IPS DF 19.7 (cell line): ENCODE results near the gene SEMA4B.
"Not testable (repeated sequence)": the region's sequence is repeated elsewhere in the genome, so short reads cannot be mapped to it uniquely, and the experiment has no call there.

Source experiments
- DNase-seq: peaks from one replicate; pipeline ENCODE4 v3.0.0-alpha.2; 2013; ENCODE audit warnings: low read depth, low spot score

The SEMA4B gene

DNA sequence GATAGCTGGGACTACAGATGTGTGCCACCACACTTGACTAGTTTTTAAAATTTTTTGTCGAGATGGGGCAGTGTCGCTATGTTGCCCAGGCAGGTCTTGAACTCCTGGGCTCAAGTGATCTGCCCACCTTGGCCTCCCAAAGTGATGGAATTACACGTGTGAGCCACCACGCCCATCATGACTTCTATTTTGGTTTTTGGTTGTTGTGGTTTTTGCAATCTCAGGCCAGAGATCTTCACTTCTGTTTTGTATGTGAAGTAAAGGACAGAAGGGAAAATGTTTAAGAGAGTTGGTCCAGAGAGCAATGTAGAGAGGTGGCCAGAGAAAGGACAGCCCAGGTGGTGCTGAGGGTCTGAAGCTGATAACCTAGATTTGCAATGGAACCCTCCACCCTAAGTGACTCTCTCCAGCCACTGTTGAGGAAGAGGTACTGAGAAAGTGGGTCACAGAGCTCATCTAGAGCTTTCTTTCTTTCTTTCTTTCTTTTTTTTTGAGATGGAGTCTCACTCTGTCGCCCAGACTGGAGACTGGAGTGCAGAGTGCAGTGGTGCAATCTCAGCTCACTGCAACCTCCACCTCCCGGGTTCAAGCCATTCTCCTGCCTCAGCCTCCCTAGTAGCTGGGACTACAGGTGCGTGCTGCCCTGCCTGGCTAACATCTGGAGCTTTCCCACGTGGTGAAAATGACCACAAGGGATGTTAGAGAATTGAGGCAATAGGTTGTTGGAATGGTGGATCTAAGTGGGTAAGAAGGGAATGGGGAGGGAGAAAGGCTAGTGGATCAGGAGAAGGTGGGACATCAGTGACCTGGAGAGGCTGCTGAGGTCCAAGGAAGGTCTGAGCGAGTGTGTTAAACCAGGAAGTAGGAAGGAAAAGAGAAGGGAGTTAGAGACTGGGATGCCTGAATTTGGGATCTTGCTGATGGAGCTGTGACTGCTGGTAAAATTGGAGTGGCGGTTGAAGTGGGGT, 22.4 kb upstream of the SEMA4B start:
- DNase-seq = no peak

DNA sequence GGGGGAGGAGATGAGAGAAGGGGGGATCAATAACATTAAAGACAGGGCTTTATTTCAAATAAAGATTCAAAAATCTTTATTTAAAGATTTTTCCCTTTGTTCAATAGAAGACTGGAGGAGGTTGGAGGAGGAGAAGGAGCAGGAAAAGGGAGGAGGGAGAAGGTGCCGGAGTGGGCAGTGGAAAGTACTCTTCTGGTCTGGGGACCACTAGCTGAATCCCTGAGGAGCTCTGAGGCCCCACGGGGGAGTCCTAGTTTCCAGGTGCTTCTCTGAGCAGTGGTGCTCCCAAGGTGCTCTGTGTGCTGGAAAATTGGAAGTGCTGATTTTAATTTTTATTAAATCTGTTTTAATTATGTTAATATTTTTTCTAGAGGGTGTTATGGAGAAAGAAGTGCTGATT, 19.4 kb upstream of the SEMA4B start:
- DNase-seq = no peak

DNA sequence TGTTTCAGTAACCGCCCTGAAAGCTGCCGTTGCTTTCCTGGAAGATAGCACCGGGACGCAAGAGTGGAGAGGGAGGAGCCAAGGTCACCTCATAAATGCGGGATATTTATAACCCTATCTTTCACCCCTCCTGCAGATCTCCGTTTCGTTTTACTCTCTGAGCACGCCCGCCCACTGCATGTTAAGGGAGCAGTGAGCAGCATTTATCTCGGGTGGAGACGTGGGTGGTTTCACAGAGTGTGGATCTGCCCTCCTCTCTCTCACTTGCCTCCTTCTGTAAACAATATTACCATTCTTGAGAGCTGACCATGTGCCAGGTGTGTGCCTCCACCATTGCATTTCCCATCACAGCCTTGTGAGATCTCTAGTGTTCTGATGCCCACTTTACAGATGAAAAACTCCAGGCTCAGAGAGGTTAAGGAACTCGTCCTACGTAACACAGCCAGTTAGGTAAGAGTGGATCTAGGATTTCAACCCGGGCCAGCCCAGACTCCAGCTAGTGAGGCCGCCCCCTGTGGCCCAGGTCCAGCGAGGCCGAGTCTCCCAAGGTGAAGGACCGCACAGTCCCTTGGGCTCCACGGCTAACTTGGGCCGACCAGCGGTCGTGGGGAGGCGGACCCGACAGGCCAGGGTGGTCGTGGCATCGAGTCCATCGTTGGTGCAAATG, 16.9 kb upstream of the SEMA4B start:
- DNase-seq = no peak

- DNase-seq = no peak
Observed at GRCh38 chr15:90184786-90185704, 16.1 kb upstream of the SEMA4B start.

GRCh38 chr15:90187257-90187868, 13.8 kb upstream of the SEMA4B start:
- DNase-seq = no peak

GRCh38 chr15:90188065-90188464, 13.1 kb upstream of the SEMA4B start:
- DNase-seq = not testable (repeated sequence)

DNA sequence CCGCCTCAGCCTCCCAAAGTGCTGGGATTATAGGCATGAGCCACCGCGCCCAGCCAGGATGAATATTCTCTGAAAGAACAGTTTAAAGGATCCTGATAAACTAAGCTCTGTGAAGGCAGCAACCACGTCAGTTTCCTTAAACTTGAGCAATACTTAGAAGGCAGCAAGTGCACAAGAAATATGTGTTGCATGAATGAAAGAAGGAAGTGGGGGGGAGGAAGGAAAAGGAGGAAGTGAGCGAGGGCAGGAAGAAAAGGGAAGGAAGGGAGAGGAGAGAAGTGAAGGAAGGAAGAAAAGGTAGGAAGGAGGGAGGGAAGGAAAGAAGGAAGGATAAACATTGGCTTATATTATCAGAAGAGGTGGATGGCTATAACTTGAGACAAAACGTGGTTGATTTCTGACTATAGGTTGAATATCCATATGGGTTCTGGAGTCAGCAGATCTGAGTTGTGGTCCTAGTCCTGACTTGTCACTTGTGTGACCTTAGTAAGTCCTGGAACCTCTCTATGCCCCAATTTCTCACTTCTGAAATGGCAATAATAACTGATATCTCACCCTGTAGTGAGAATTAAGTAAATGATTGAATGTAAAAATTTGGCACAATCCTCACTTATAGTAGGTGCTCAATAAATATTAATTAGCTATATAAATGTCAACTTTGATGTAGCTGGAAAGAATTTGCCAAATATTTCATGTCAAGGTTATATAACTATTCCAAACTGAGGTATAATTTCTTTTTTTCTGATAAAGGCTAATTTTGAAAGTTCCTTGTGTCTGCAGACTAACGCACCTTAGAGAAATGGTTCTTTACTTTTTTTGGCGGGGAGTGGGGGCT, 12.0 kb upstream of the SEMA4B start:
- DNase-seq = no peak

DNA sequence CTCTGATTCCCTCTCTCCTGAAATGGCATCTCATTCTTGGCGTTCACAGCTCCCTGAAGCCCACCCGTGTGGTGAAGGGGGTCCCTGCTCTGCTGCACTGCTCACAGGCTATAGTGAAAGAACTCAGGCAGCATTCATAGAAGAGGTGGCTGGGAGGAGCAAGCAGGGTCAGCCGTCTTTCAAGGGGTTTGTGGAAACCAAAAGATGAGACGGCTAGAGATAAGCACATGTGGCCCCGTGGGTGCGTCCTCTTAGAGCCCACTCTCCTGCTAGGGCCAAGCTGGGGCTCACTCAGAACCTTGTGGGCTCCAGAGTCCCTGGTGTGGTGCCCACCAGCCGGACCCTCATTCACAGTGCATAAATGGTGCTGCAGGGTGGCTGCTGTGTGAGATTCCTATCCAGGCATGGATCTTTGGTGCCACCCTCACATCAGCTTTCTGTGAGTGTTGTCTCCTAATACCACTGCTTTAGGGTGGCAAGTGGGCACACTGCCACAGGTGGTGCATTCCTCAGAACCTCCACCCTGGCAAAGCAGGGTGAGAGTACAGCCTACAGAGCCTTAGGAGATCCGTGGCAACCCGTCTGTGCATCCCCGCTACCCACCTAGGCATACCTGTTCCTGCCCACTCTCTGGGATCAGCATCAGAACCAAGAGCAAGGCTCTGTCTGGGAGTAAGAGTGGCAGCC, 11.2 kb upstream of the SEMA4B start:
- no peak for DNase-seq

DNA sequence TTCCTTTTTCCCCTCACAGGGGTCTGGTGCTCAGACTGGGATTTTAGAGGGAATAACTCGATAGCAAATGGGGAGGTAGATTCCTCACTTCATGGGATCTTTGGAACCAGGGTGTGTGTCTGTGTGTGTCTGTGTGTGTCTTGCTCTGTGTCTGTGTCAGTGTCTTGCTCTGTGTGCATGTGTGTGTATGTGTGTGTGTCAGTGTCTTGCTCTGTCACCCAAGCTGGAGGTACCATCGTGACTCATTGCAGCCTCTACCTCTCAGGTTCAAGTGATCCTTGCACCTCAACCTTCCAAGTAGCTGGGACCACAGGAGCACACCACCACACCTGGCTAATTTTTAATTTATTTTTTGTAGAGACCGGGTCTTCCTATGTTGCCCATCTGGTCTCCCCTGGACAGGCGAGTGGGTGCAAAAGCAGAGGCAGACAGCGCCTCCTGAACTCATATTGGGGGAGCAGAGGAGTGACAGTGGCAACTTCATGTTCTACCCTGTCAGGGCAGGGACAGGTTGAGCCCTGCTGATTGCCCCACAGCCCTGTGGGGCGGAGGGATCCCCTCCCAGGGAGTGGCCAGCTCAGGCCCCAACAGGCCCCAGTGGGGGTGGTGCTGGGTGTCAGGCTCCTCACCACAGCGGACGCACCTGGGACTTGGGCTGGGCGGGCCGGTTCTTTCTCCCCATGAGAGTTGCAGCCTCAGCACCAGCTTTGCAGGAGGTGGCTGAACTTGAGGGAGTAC, 10.4 kb upstream of the SEMA4B start:
- no peak for DNase-seq

DNA sequence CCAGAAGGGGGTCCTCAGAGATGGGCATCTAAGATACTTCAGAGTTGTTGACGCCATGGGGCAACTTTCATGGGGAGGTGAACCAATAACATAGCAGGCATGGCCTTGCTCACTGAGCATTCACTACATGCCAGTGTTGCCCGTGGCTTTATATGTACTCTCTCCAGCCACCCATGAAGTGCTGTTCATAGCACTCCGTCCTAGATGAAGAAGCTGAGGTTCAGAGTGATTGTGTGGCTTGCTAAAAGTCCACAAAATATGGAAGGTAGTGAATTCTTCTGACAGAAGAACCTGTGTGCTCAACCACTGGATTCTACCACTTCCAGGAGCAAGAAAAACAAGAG, 9.8 kb upstream of the SEMA4B start:
- no peak for DNase-seq

DNA sequence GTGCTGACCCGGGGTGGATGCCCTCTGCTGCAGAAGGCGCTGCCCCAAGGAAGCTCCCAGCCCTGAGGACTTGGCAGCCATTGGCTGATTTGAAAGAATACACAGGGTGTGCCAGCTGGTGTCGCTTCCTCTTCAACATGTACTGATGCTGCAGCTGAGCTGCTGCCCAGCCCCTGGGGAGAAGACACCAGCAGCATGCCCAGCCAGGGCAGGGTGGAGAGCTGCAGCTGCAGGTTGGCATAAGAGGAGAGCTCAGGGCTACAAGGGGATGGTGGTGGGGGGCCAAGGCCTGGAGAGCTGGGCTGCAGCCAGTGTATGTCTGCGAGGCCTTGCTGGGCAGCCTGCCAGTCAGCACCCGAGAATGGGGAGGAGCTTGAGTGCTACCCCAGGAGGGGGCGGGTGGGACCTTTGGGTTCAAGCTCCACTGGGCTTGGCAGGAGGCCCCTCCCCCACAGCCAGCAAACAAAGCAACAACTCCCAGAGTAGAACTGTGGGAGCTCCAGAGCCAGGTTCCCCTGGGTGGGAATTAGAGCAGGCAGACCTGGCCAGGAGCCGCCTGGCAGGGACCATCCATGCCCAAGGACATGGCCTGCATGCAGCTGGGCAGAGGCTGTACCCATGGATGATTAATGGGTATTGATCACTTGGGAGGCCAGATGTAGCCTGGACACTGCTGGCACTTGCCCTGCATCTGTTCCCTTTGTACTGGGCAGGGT, 9.2 kb upstream of the SEMA4B start:
- DNase-seq = no peak

DNA sequence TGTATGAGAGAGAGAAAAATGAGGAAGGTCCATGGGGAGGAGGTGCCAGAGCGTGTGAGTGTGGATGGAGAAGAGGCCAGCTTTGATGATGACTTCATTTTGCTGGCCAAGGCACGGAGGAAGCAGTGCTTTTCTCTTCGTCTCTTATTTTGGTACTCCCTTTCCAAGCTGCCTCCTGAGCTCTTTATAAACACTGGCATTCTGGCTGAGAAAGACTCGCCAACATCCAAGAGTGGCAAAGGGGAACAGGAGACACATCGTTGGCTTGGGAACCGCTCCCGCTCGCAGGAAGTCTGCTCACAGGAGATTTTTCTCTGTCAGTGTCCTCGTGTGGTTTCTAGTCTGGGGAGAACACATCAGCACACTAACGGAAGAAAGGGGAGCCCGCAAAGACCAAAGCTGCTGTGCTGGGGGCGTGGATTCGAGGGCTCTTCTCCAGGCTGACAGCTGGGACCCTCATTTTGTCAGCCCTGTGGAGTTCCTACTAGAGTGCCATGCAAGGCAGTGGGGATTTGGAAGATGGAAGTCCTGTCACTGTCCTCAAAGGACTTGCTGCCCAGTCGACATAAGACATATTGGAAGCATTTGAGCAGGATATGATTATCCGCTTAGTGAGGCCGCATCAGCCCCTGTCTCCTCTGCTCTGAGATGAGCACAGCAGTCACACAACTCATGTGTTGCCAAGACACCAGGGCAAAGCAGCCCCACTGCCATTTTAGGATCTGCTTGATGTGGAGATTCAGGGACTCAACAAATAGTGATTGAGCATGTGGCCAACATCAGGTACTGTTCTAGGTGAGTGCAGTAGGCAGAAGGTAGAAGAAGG, 8.0 kb upstream of the SEMA4B start:
- no peak for DNase-seq

DNA sequence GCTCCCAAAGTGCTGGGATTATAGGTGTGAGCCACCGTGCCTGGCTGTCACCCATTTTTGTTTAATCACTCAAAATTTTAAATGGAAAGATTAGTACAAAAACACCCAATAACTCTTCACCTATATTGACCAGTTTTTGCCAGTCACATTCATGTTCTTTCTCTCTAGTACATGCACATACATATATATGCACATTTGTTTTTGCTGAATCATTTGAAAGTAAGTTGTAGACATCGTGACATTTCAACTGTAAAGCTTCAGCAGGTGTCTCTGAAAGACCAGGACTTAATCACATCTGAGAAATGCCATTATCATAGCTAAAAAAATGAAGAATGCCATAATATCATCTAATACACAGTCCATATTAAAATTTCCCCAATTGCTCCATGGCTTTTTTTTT, 6.5 kb upstream of the SEMA4B start:
- DNase-seq = no peak

- DNase-seq = no peak
Observed at GRCh38 chr15:90200534-90201129, 498 bp upstream of the SEMA4B start.

GRCh38 chr15:90201944-90202375, 830 bp downstream of the SEMA4B start:
- DNase-seq = no peak

DNA sequence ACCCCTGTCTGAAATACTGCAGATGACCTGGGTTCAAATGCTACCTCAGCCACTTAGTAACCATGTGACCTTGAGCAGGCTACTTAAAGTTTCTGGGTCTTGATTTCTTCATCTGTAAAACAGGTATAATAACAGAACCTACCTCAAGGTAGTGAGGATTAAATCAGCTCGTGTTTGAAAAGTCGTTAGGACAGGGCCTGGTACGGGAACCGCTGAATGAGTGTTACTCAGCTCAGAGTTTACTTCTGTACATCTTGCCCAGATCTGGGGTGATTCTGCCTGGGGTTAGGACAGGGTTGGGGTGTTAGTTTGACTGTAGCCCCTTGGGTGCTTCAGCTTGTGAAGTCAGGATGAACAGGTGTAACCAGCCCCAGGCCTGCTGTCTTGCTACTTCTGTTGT, 1.8 kb downstream of the SEMA4B start:
- DNase-seq = no peak

- DNase-seq = no peak
Observed at GRCh38 chr15:90203473-90203872, 2.3 kb downstream of the SEMA4B start.
